ENCODE data around the gene EIF4G3. TPM values are rescaled to one million over a fixed set of nuclear protein-coding genes. Genes with fewer than 3 reads are reported as not detected.

EIF4G3 gene
- polyA plus RNA-seq, 1 of the 3 experiments (the other 2 are of a cell fraction): 32.0 TPM

DNA sequence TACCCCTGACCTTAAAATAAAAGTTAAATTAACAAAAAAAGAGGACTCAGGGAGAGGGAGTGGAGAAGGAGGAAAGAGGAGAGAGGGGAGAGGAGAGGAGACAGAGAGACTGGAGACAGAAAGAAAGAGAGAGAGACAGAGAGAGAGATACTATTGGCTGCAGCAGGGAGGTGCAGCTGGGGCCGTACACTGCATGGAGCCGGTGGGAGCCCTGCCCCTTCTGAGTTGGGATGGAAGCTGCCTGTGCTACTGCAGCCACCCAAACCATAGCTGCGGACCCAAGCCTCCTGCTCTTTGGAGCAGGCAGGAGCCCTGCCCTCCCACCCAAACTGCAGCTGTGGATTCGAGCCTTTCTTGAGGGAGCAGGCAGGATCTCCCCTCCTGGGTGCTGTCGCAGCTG lies 356.9 kb downstream of the EIF4G3 start:
- Histone ChIP-seq H3K9ac (no peak overlapping the region), H2AFZ (ENCODE audit: low read depth) (no peak overlapping the region), H4K20me1 (ENCODE audit: insufficient read depth) (no peaks in the 10 kb centered on the region), H3K27ac (ENCODE audit: low read depth in 2 of 2, low read length in 1 of 2) (no peak overlapping the region), H3K9me3 (no peaks in the 10 kb centered on the region), H3F3A (replicated peaks; ENCODE audit: insufficient read depth) (no peaks in the 10 kb centered on the region), H3K79me2 (ENCODE audit: insufficient read depth) (0 out of 2 replicates have a peak, but pooled peaks cover 3% of the 10 kb centered on the region), H3K4me1 (ENCODE audit: control insufficient read depth in 1 of 2, insufficient read depth in 2 of 2, low read depth in 1 of 2, low read length in 1 of 2) (no peaks in the 10 kb centered on the region), H3K27me3 (ENCODE audit: insufficient read depth) (no peaks in the 10 kb centered on the region), H3K4me2 (no peak overlapping the region), H3K9me2 (no peaks in the 10 kb centered on the region), H3K4me3 (ENCODE audit: low read depth in 2 of 2, low read length in 1 of 2) (no peak overlapping the region), H3K36me3 (replicated peaks in 1 of 2; ENCODE audit: control insufficient read depth in 1 of 2, insufficient read depth in 2 of 2, low read length in 1 of 2) (peaks cover 19 to 26% of the 10 kb centered on the region in 2 experiments)
- CTCF ChIA-PET: no interaction called here
- DNase-seq: no peak
- POLR2A ChIA-PET: no interaction called here
- TF ChIP-seq YY1 (IDR thresholded peaks at IDR 0.05; ENCODE audit: low read depth): no peak
- TF ChIP-seq TAF1 (IDR thresholded peaks at IDR 0.05; ENCODE audit: borderline replicate concordance, low read depth, low read length): no peak
- no peak for TF ChIP-seq CHD2 (IDR thresholded peaks at IDR 0.05; ENCODE audit: low read length, partially characterized antibody)
- TF ChIP-seq SMC3 (IDR thresholded peaks at IDR 0.05; ENCODE audit: low read depth, low read length): no peak
- TF ChIP-seq GATA2 (CRISPR knock-in tag; IDR thresholded peaks at IDR 0.05): no peak
- no peak for TF ChIP-seq RXRA (IDR thresholded peaks at IDR 0.05; ENCODE audit: borderline replicate concordance, low read depth)
- TF ChIP-seq, protein P1, sequence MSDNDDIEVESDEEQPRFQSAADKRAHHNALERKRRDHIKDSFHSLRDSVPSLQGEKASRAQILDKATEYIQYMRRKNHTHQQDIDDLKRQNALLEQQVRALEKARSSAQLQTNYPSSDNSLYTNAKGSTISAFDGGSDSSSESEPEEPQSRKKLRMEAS (IDR thresholded peaks at IDR 0.05; ENCODE audit: low read depth): no peak
- 79% methylated on average over 2 of the region's 5 CpGs for WGBS (ENCODE audit: low lambda C conversion rate)

GRCh38 chr1:20814534-20814871 lies 362.2 kb downstream of the EIF4G3 start:
- TF ChIP-seq, protein P1 (IDR thresholded peaks at IDR 0.05; ENCODE audit: low read depth): no peak
- TF ChIP-seq CTCF (IDR thresholded peaks at IDR 0.05) (no peak), GABPA (IDR thresholded peaks at IDR 0.05; ENCODE audit: low read depth) (no peak), MEF2A (IDR thresholded peaks at IDR 0.05; ENCODE audit: borderline replicate concordance, low read depth) (no peak), SMC3 (IDR thresholded peaks at IDR 0.05; ENCODE audit: low read depth, low read length) (no peak), USF2 (IDR thresholded peaks at IDR 0.05; ENCODE audit: borderline replicate concordance, low read depth, low read length) (no peak), RAD21 (IDR thresholded peaks at IDR 0.05; ENCODE audit: low read length) (no peak)
- TF ChIP-seq, protein P2, sequence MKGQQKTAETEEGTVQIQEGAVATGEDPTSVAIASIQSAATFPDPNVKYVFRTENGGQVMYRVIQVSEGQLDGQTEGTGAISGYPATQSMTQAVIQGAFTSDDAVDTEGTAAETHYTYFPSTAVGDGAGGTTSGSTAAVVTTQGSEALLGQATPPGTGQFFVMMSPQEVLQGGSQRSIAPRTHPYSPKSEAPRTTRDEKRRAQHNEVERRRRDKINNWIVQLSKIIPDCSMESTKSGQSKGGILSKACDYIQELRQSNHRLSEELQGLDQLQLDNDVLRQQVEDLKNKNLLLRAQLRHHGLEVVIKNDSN (IDR thresholded peaks at IDR 0.05; ENCODE audit: borderline replicate concordance, low read depth): no peak
- Histone ChIP-seq H3K4me2 (no peak overlapping the region), H3K9me2 (no peaks in the 10 kb centered on the region), H3K27ac (ENCODE audit: low read depth in 2 of 2, low read length in 1 of 2) (no peak overlapping the region), H3K9ac (no peak overlapping the region), H3K4me3 (ENCODE audit: low read depth in 2 of 2, low read length in 1 of 2) (no peak overlapping the region), H3K9me3 (no peaks in the 10 kb centered on the region), H4K20me1 (ENCODE audit: insufficient read depth) (no peaks in the 10 kb centered on the region), H3F3A (replicated peaks; ENCODE audit: insufficient read depth) (peaks cover 4% of the 10 kb centered on the region), H3K79me2 (ENCODE audit: insufficient read depth) (0 out of 2 replicates have a peak, but pooled peaks cover 3% of the 10 kb centered on the region), H3K4me1 (ENCODE audit: control insufficient read depth in 1 of 2, insufficient read depth in 2 of 2, low read depth in 1 of 2, low read length in 1 of 2) (no peaks in the 10 kb centered on the region), H3K36me3 (replicated peaks in 1 of 2; ENCODE audit: control insufficient read depth in 1 of 2, insufficient read depth in 2 of 2, low read length in 1 of 2) (peaks cover 7 to 44% of the 10 kb centered on the region in 2 experiments), H2AFZ (ENCODE audit: low read depth) (no peak overlapping the region), H3K27me3 (ENCODE audit: insufficient read depth) (no peaks in the 10 kb centered on the region)
- no peak for DNase-seq
- CTCF ChIA-PET: no interaction called here
- WGBS (ENCODE audit: low lambda C conversion rate): 81% methylated on average over 4 of the region's 4 CpGs
- POLR2A ChIA-PET: no interaction called here
